WTC11 (cell line): ENCODE measurements around the gene TNS3. TPM values are rescaled to one million over a fixed set of nuclear protein-coding genes. Genes with fewer than 3 reads are reported as not detected.

Experiments used
- ATAC-seq: fragments of 200-7000 bp; cut with Tn5 transposase; 2 replicates; pipeline ENCODE4 v1.10.0; 2021; ENCODE audit warnings: mild to moderate bottlenecking, moderate library complexity
- CTCF ChIA-PET: fragments of 300-600 bp; sonication (Branson Sonifier 250); formaldehyde crosslinking; loops from one replicate; lab custom pipeline; 2021; ENCODE audit warnings: antibody characterized with exemption; lab: Charles Lee
- POLR2A ChIA-PET: fragments of 350-600 bp; sonication (Branson Sonifier 250); formaldehyde crosslinking; loops from one replicate; lab custom pipeline; 2021; ENCODE audit warnings: antibody characterized with exemption; lab: Charles Lee
- DNase-seq: peaks from one replicate; pipeline ENCODE4 v3.0.0; 2021; ENCODE audit warnings: low spot score
- H3K27ac Mint-ChIP-seq: 2 replicates; pipeline ENCODE4 v1.8.0; 2021; ENCODE audit warnings: mixed read lengths
- H3K27me3 Mint-ChIP-seq: 2 replicates; pipeline ENCODE4 v1.8.0; 2021; ENCODE audit warnings: low read depth, mild to moderate bottlenecking, moderate library complexity, mixed read lengths
- H3K36me3 Mint-ChIP-seq: 2 replicates; pipeline ENCODE4 v1.8.0; 2021; ENCODE audit warnings: mixed read lengths
- H3K4me1 Mint-ChIP-seq: 2 replicates; pipeline ENCODE4 v1.8.0; 2022; ENCODE audit warnings: mixed read lengths
- H3K4me3 Mint-ChIP-seq: 2 replicates; pipeline ENCODE4 v1.8.0; 2021; ENCODE audit warnings: mild to moderate bottlenecking, moderate library complexity, mixed read lengths
- H3K9me3 Mint-ChIP-seq: 2 replicates; pipeline ENCODE4 v1.8.0; 2021; ENCODE audit warnings: mixed read lengths
- CREB1 ChIP-seq: sonication (generic); formaldehyde crosslinking; IDR thresholded peaks from 2 replicates; pipeline ENCODE4 v1.8.0; 2023; ENCODE audit warnings: mild to moderate bottlenecking, missing genetic modification reagents
- CREM ChIP-seq: sonication (generic); formaldehyde crosslinking; IDR thresholded peaks from 2 replicates; pipeline ENCODE4 v1.8.1; 2022; ENCODE audit warnings: mild to moderate bottlenecking, missing genetic modification reagents, moderate library complexity
- ELF4 ChIP-seq: sonication (generic); formaldehyde crosslinking; IDR thresholded peaks from 2 replicates; pipeline ENCODE4 v1.8.1; 2022; ENCODE audit warnings: low read depth, mild to moderate bottlenecking, moderate library complexity, missing genetic modification reagents
- EMX1 ChIP-seq: fragments of 250-450 bp; sonication (Bioruptor Pico); IDR thresholded peaks from 2 replicates; pipeline ENCODE4 v1.8.0; 2021; ENCODE audit warnings: mild to moderate bottlenecking
- ESRRA ChIP-seq: sonication (generic); formaldehyde crosslinking; IDR thresholded peaks from 2 replicates; pipeline ENCODE4 v1.8.1; 2022; ENCODE audit warnings: mild to moderate bottlenecking, missing genetic modification reagents, borderline replicate concordance
- ETV6 ChIP-seq: sonication (generic); formaldehyde crosslinking; IDR thresholded peaks from 2 replicates; pipeline ENCODE4 v1.8.1; 2022; ENCODE audit warnings: mild to moderate bottlenecking, missing genetic modification reagents
- FOXK1 ChIP-seq: sonication (generic); formaldehyde crosslinking; IDR thresholded peaks from 2 replicates; pipeline ENCODE4 v1.8.0; 2022; ENCODE audit warnings: mild to moderate bottlenecking, moderate library complexity, missing genetic modification reagents
- HMGA2 ChIP-seq: fragments of 250-450 bp; sonication (Bioruptor Pico); IDR thresholded peaks from 2 replicates; pipeline ENCODE4 v1.4.0; 2021; ENCODE audit warnings: mild to moderate bottlenecking, moderate library complexity
- IRF2 ChIP-seq: sonication (generic); formaldehyde crosslinking; IDR thresholded peaks from 2 replicates; pipeline ENCODE4 v1.8.0; 2022; ENCODE audit warnings: low read depth, missing genetic modification reagents, borderline replicate concordance
- OVOL2 ChIP-seq: fragments of 250-450 bp; sonication (Bioruptor Pico); IDR thresholded peaks from 2 replicates; pipeline ENCODE4 v1.9.0; 2021; ENCODE audit warnings: mild to moderate bottlenecking, borderline replicate concordance
- SMAD3 ChIP-seq: sonication (generic); formaldehyde crosslinking; IDR thresholded peaks from 2 replicates; pipeline ENCODE4 v1.8.0; 2022; ENCODE audit warnings: missing genetic modification reagents, mild to moderate bottlenecking, borderline replicate concordance
- SP1 ChIP-seq: sonication (generic); formaldehyde crosslinking; conservative IDR thresholded peaks from 2 replicates; pipeline ENCODE4 v1.8.1; 2022; ENCODE audit warnings: missing genetic modification reagents
- ZNF416 ChIP-seq: fragments of 250-450 bp; sonication (Bioruptor Pico); IDR thresholded peaks from 2 replicates; pipeline ENCODE4 v1.9.0; 2021; ENCODE audit warnings: mild to moderate bottlenecking, inconsistent platforms
- ZNF671 ChIP-seq: fragments of 250-450 bp; sonication (Bioruptor Pico); IDR thresholded peaks from 2 replicates; pipeline ENCODE4 v1.8.0; 2021; ENCODE audit warnings: mild to moderate bottlenecking
- total RNA-seq: library from RNA; stranded (reverse); gene quantifications from 3 replicates; pipeline ENCODE4 v1.2.3, GENCODE V29; 2021
- TF ChIP-seq, protein P1 (sequence below): fragments of 250-450 bp; sonication (Bioruptor Pico); conservative IDR thresholded peaks from 2 replicates; pipeline ENCODE4 v1.9.0; 2021; ENCODE audit warnings: mild to moderate bottlenecking
- TF ChIP-seq, protein P2 (sequence below): sonication (generic); formaldehyde crosslinking; IDR thresholded peaks from 2 replicates; pipeline ENCODE4 v1.8.1; 2023; ENCODE audit warnings: mild to moderate bottlenecking, missing genetic modification reagents
- TF ChIP-seq, protein P3 (sequence below): sonication (generic); formaldehyde crosslinking; IDR thresholded peaks from 2 replicates; pipeline ENCODE4 v1.8.1; 2022; ENCODE audit warnings: mild to moderate bottlenecking, moderate library complexity, missing genetic modification reagents
- TF ChIP-seq, protein P4 (sequence below): fragments of 250-450 bp; sonication (Bioruptor Pico); IDR thresholded peaks from 2 replicates; pipeline ENCODE4 v2.1.2; 2022; ENCODE audit warnings: mild to moderate bottlenecking, moderate library complexity
- TF ChIP-seq, protein P5 (sequence below): sonication (generic); formaldehyde crosslinking; IDR thresholded peaks from 2 replicates; pipeline ENCODE4 v1.8.1; 2022; ENCODE audit warnings: missing genetic modification reagents, borderline replicate concordance

TNS3 gene
- total RNA-seq, 1 experiment from 2014 or later, result 37.7 TPM

DNA sequence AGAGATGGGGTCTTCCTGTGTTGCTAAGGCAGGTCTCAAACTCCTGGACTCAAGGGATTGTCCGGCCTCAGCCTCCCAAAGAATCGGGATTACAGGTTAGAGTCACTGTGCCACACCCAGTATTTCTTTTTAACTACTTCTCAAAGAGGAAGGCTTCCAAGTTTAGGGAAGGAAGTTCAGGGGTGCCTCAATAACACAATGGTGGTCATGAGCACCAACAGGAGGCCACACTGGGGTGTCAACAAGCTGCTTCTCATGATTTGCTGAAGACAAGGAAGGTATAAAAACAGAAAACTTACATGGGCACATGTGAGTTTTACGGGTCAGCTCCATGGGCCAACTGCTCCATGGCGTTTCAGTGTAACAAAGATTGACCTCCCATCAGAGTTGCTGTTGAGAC is 160.5 kb downstream of the TNS3 start:
- ATAC-seq (no peak), DNase-seq (no peak)
- ChIA-PET CTCF (interaction anchor here (0.7 to 1.3 kb wide), 3 partner anchors 14 to 155 kb away, joined by 3 to 4 read pairs (median 4); no protein-coding TSS in a partner anchor), POLR2A (interaction anchor here (0.6 kb wide), 1 partner anchor 57 kb away, joined by 3 read pairs; no protein-coding TSS in a partner anchor)
- H3K27me3 Mint-ChIP-seq, result no peaks in the 10 kb centered on the region
- H3K36me3 Mint-ChIP-seq, result peaks cover 28% of the 10 kb centered on the region
- H3K4me3 Mint-ChIP-seq, result no peak overlapping the region
- H3K4me1 Mint-ChIP-seq, result peaks cover 10% of the 10 kb centered on the region
- TF ChIP-seq SMAD3 (CRISPR knock-in tag), result no peak
- TF ChIP-seq, protein P1, sequence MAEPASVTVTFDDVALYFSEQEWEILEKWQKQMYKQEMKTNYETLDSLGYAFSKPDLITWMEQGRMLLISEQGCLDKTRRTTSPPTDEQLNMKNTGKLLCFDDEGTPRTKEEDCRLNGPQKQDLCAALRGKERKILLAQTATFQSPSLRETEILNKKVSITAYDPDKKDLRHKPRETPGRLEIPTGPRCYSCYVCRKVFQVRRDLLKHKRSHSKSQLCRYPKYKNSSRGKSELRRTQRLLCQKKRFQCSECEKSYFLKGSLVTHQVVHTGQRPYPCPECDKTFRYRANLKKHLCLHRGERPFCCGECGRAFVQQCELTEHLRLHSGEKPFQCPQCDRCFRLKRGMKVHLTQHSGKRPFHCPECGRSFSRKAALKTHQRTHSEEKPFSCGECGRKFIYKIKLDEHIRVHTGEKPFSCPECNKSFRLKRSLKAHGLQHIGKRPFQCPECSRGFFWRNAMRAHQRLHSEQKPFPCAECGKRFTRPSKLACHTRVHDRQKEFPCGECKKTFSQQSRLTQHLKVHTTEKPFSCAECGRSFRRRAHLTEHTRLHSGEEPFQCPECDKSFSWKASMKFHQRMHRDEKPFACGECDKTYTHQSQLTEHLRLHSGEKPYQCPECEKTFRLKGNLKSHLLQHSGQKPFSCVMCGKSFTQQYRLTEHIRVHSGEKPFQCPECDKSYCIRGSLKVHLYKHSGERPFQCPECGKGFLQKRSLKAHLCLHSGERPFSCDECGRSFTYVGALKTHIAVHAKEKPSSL (CRISPR knock-in tag), result no peak
- TF ChIP-seq, protein P2, sequence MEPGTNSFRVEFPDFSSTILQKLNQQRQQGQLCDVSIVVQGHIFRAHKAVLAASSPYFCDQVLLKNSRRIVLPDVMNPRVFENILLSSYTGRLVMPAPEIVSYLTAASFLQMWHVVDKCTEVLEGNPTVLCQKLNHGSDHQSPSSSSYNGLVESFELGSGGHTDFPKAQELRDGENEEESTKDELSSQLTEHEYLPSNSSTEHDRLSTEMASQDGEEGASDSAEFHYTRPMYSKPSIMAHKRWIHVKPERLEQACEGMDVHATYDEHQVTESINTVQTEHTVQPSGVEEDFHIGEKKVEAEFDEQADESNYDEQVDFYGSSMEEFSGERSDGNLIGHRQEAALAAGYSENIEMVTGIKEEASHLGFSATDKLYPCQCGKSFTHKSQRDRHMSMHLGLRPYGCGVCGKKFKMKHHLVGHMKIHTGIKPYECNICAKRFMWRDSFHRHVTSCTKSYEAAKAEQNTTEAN (CRISPR knock-in tag), result no peak
- no peak for TF ChIP-seq ETV6 (CRISPR knock-in tag)
- TF ChIP-seq, protein P3, sequence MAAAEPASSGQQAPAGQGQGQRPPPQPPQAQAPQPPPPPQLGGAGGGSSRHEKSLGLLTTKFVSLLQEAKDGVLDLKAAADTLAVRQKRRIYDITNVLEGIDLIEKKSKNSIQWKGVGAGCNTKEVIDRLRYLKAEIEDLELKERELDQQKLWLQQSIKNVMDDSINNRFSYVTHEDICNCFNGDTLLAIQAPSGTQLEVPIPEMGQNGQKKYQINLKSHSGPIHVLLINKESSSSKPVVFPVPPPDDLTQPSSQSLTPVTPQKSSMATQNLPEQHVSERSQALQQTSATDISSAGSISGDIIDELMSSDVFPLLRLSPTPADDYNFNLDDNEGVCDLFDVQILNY (CRISPR knock-in tag), result no peak
- no peak for TF ChIP-seq ESRRA (CRISPR knock-in tag)
- TF ChIP-seq ZNF671 (CRISPR knock-in tag), result no peak
- H3K27ac Mint-ChIP-seq, result no peak overlapping the region
- H3K9me3 Mint-ChIP-seq, result peaks cover 14% of the 10 kb centered on the region

DNA sequence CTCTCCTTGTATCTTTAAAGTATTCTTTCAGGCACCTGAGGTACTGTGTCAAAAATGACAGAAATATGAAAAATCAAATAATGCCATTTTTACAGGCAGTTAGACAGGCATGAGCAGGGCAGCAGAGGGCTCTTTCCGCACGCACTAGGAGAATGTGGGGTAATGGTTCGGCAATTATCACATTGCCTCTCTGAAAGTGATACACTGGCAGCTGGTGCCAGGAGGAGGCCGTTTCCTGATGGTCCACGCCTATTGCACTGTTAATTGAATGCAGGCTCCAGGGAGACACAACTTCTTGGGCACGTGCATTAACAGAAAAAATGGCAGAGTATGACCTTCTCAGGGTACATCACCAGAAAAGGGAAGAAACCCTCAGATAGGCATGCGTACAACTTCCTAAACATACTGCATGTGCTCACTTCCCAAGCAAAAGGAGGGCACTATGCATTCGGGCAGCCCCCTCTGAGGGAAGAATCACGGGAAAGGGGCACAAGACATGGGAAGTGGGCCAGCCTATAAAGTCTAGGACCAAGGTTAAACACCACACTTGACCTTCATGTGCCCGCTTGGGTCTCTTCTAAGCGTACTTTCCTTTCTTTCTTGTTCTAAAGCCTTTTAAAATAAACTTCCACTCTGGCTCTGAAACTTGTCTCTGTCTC is 161.7 kb downstream of the TNS3 start:
- Mint-ChIP-seq H3K27ac (no peak overlapping the region), H3K4me1 (peaks cover 10% of the 10 kb centered on the region), H3K9me3 (peaks cover 14% of the 10 kb centered on the region), H3K27me3 (no peaks in the 10 kb centered on the region), H3K4me3 (no peak overlapping the region), H3K36me3 (peaks cover 25% of the 10 kb centered on the region)
- DNase-seq (no peak), ATAC-seq (no peak)
- TF ChIP-seq, protein P3 (CRISPR knock-in tag), result no peak
- TF ChIP-seq, protein P4, sequence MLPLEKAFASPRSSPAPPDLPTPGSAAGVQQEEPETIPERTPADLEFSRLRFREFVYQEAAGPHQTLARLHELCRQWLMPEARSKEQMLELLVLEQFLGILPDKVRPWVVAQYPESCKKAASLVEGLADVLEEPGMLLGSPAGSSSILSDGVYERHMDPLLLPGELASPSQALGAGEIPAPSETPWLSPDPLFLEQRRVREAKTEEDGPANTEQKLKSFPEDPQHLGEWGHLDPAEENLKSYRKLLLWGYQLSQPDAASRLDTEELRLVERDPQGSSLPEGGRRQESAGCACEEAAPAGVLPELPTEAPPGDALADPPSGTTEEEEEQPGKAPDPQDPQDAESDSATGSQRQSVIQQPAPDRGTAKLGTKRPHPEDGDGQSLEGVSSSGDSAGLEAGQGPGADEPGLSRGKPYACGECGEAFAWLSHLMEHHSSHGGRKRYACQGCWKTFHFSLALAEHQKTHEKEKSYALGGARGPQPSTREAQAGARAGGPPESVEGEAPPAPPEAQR (CRISPR knock-in tag), result no peak
- TF ChIP-seq CREM, result no peak
- no peak for TF ChIP-seq EMX1 (CRISPR knock-in tag)
- TF ChIP-seq OVOL2 (CRISPR knock-in tag), result no peak
- TF ChIP-seq ZNF416, result no peak
- CTCF ChIA-PET, result no interaction called here
- POLR2A ChIA-PET, result no interaction called here

DNA sequence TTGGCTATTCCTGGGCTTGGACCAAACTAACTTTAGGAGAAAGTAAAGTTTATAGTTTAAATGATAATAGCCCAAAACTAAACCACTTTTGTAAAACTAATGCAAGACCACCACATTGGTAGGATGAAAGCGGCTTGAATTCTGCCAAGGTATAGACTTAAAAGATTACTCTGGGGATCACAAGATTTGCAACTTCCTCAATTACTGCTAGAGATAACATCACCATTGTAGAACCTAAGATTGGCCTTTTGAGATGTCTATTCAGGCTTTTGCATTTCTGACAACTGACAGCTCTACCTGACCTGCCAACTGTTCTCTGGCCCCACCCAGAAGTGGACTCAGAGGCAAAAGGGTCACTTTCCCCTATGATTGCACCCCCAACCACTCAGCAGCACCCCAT is 162.4 kb downstream of the TNS3 start:
- Mint-ChIP-seq H3K27me3 (no peaks in the 10 kb centered on the region), H3K36me3 (peaks cover 25% of the 10 kb centered on the region), H3K4me1 (peaks cover 10% of the 10 kb centered on the region), H3K27ac (no peak overlapping the region), H3K9me3 (peaks cover 14% of the 10 kb centered on the region), H3K4me3 (no peak overlapping the region)
- no peak for ATAC-seq
- POLR2A ChIA-PET, result no interaction called here
- no peak for DNase-seq
- CTCF ChIA-PET, result interaction anchor here (2.0 kb wide), 1 partner anchor 153 kb away, joined by 10 read pairs; no protein-coding TSS in a partner anchor
- TF ChIP-seq, protein P5, sequence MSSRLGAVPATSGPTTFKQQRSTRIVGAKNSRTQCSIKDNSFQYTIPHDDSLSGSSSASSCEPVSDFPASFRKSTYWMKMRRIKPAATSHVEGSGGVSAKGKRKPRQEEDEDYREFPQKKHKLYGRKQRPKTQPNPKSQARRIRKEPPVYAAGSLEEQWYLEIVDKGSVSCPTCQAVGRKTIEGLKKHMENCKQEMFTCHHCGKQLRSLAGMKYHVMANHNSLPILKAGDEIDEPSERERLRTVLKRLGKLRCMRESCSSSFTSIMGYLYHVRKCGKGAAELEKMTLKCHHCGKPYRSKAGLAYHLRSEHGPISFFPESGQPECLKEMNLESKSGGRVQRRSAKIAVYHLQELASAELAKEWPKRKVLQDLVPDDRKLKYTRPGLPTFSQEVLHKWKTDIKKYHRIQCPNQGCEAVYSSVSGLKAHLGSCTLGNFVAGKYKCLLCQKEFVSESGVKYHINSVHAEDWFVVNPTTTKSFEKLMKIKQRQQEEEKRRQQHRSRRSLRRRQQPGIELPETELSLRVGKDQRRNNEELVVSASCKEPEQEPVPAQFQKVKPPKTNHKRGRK, result no peak
- TF ChIP-seq IRF2 (CRISPR knock-in tag) (no peak), HMGA2 (CRISPR knock-in tag) (no peak), FOXK1 (CRISPR knock-in tag) (no peak), ELF4 (CRISPR knock-in tag) (no peak), CREB1 (CRISPR knock-in tag) (no peak), SP1 (CRISPR knock-in tag) (no peak)
